WTC11 (cell line): ENCODE measurements around the gene SDHA. TPM values are rescaled to one million over a fixed set of nuclear protein-coding genes. Genes with fewer than 3 reads are reported as not detected.
"Not testable (repeated sequence)": the region's sequence is repeated elsewhere in the genome, so short reads cannot be mapped to it uniquely, and the experiment has no call there.

ENCODE experiments used
- ATAC-seq: fragments of 200-7000 bp; cut with Tn5 transposase; 2 replicates; pipeline ENCODE4 v1.10.0; 2021; ENCODE audit warnings: mild to moderate bottlenecking, moderate library complexity
- CTCF ChIA-PET: fragments of 300-600 bp; sonication (Branson Sonifier 250); formaldehyde crosslinking; loops from one replicate; lab custom pipeline; 2021; ENCODE audit warnings: antibody characterized with exemption; lab: Charles Lee
- POLR2A ChIA-PET: fragments of 350-600 bp; sonication (Branson Sonifier 250); formaldehyde crosslinking; loops from one replicate; lab custom pipeline; 2021; ENCODE audit warnings: antibody characterized with exemption; lab: Charles Lee
- DNase-seq: peaks from one replicate; pipeline ENCODE4 v3.0.0; 2021; ENCODE audit warnings: low spot score
- H3K27ac Mint-ChIP-seq: 2 replicates; pipeline ENCODE4 v1.8.0; 2021; ENCODE audit warnings: mixed read lengths
- H3K27me3 Mint-ChIP-seq: 2 replicates; pipeline ENCODE4 v1.8.0; 2021; ENCODE audit warnings: low read depth, mild to moderate bottlenecking, moderate library complexity, mixed read lengths
- H3K36me3 Mint-ChIP-seq: 2 replicates; pipeline ENCODE4 v1.8.0; 2021; ENCODE audit warnings: mixed read lengths
- H3K4me1 Mint-ChIP-seq: 2 replicates; pipeline ENCODE4 v1.8.0; 2022; ENCODE audit warnings: mixed read lengths
- H3K4me3 Mint-ChIP-seq: 2 replicates; pipeline ENCODE4 v1.8.0; 2021; ENCODE audit warnings: mild to moderate bottlenecking, moderate library complexity, mixed read lengths
- H3K9me3 Mint-ChIP-seq: 2 replicates; pipeline ENCODE4 v1.8.0; 2021; ENCODE audit warnings: mixed read lengths
- ATF3 ChIP-seq: sonication (generic); formaldehyde crosslinking; conservative IDR thresholded peaks from 2 replicates; pipeline ENCODE4 v1.8.1; 2022; ENCODE audit warnings: mild to moderate bottlenecking, missing genetic modification reagents
- CTCF ChIP-seq: fragments of 200-600 bp; IDR thresholded peaks from 2 replicates; pipeline ENCODE4 v1.8.0; 2022; ENCODE audit warnings: antibody characterized with exemption
- ELF4 ChIP-seq: sonication (generic); formaldehyde crosslinking; IDR thresholded peaks from 2 replicates; pipeline ENCODE4 v1.8.1; 2022; ENCODE audit warnings: low read depth, mild to moderate bottlenecking, moderate library complexity, missing genetic modification reagents
- MAX ChIP-seq: sonication (generic); formaldehyde crosslinking; IDR thresholded peaks from 2 replicates; pipeline ENCODE4 v1.8.0; 2022; ENCODE audit warnings: mild to moderate bottlenecking, missing genetic modification reagents
- MLX ChIP-seq: sonication (generic); formaldehyde crosslinking; IDR thresholded peaks from 2 replicates; pipeline ENCODE4 v1.8.1; 2023; ENCODE audit warnings: mild to moderate bottlenecking, missing genetic modification reagents, moderate library complexity
- NFATC4 ChIP-seq: fragments of 250-450 bp; sonication (Bioruptor Pico); IDR thresholded peaks from 2 replicates; pipeline ENCODE4 v1.9.0; 2021; ENCODE audit warnings: mild to moderate bottlenecking
- RELA ChIP-seq: sonication (generic); formaldehyde crosslinking; IDR thresholded peaks from 2 replicates; pipeline ENCODE4 v1.8.1; 2022; ENCODE audit warnings: missing genetic modification reagents, mild to moderate bottlenecking, borderline replicate concordance
- SMAD4 ChIP-seq: sonication (generic); formaldehyde crosslinking; IDR thresholded peaks from 2 replicates; pipeline ENCODE4 v1.8.0; 2022; ENCODE audit warnings: mild to moderate bottlenecking, missing genetic modification reagents
- ZNF263 ChIP-seq: sonication (generic); formaldehyde crosslinking; IDR thresholded peaks from 2 replicates; pipeline ENCODE4 v1.8.1; 2022; ENCODE audit warnings: low read depth, mild to moderate bottlenecking, moderate library complexity, missing genetic modification reagents
- ZNF396 ChIP-seq: fragments of 250-450 bp; sonication (Bioruptor Pico); IDR thresholded peaks from 2 replicates; pipeline ENCODE4 v1.8.0; 2021; ENCODE audit warnings: mild to moderate bottlenecking, moderate library complexity, borderline replicate concordance
- total RNA-seq: library from RNA; stranded (reverse); gene quantifications from 3 replicates; pipeline ENCODE4 v1.2.3, GENCODE V29; 2021
- TF ChIP-seq, protein P1 (sequence below): sonication (generic); formaldehyde crosslinking; IDR thresholded peaks from 2 replicates; pipeline ENCODE4 v1.8.0; 2022; ENCODE audit warnings: missing genetic modification reagents
- TF ChIP-seq, protein P2 (sequence below): fragments of 250-450 bp; sonication (Bioruptor Pico); IDR thresholded peaks from 2 replicates; pipeline ENCODE4 v1.9.0; 2021; ENCODE audit warnings: mild to moderate bottlenecking

Gene SDHA
- total RNA-seq, 1 experiment from 2014 or later: 145 TPM

DNA sequence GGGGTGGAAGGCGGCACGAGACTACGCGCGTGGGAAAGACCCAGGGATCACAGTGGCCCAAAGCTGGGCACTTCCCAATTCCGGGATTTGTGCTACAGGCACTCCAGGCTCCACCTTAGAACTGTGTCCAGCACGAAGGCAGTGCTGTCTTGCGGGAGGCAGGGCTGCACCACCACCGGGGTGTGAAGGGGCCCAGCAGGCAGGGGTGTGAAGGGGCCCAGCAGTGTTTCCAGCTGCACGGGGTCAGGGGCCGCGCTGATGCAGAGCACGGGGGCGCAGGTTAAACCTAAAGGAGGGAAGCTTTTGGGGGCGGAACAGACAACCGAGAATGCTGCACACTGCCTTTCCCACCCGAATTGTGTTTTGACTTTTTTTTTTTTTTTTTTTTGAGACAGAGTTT, 52.2 kb downstream of the SDHA start:
- no peak for DNase-seq
- peaks cover 3% of the 10 kb centered on the region for H3K27me3 Mint-ChIP-seq
- POLR2A ChIA-PET: interaction anchor here (0.6 to 1.6 kb wide), 4 partner anchors 40 to 80 kb away, joined by 4 to 6 read pairs (median 6); partner anchors contain the start of genes CCDC127 and SDHA

GRCh38 chr5:271828-272167, 53.7 kb downstream of the SDHA start:
- ChIA-PET CTCF (interaction anchor here (0.9 to 1.6 kb wide), 6 partner anchors 45 to 175 kb away, joined by 3 to 12 read pairs (median 7); partner anchors contain the start of genes CCDC127 and SDHA), POLR2A (interaction anchor here (1.2 to 1.3 kb wide), 2 partner anchors 14 to 52 kb away, joined by 3 to 8 read pairs; no protein-coding TSS in a partner anchor)
- Mint-ChIP-seq H3K4me1 (peaks cover 24% of the 10 kb centered on the region), H3K36me3 (peaks cover 32% of the 10 kb centered on the region), H3K4me3 (peak overlapping the region; percentile 88)
- not testable (repeated sequence) for H3K27me3 Mint-ChIP-seq, H3K9me3 Mint-ChIP-seq, H3K27ac Mint-ChIP-seq, ATAC-seq, DNase-seq

More for the DNA sequence above, 52.2 kb downstream of the SDHA start:
- peaks cover 27% of the 10 kb centered on the region for H3K36me3 Mint-ChIP-seq
- CTCF ChIA-PET: interaction anchor here (1.2 to 1.6 kb wide), 4 partner anchors 38 to 82 kb away, joined by 4 to 12 read pairs (median 8); partner anchors contain the start of genes CCDC127 and SDHA
- TF ChIP-seq ELF4 (no peak), ATF3 (CRISPR knock-in tag) (no peak), ZNF396 (no peak), CTCF (no peak), SMAD4 (CRISPR knock-in tag) (no peak), RELA (CRISPR knock-in tag) (no peak), ZNF263 (CRISPR knock-in tag) (no peak), MAX (CRISPR knock-in tag) (no peak), MLX (CRISPR knock-in tag) (no peak), NFATC4 (CRISPR knock-in tag) (no peak)
- TF ChIP-seq, protein P1, sequence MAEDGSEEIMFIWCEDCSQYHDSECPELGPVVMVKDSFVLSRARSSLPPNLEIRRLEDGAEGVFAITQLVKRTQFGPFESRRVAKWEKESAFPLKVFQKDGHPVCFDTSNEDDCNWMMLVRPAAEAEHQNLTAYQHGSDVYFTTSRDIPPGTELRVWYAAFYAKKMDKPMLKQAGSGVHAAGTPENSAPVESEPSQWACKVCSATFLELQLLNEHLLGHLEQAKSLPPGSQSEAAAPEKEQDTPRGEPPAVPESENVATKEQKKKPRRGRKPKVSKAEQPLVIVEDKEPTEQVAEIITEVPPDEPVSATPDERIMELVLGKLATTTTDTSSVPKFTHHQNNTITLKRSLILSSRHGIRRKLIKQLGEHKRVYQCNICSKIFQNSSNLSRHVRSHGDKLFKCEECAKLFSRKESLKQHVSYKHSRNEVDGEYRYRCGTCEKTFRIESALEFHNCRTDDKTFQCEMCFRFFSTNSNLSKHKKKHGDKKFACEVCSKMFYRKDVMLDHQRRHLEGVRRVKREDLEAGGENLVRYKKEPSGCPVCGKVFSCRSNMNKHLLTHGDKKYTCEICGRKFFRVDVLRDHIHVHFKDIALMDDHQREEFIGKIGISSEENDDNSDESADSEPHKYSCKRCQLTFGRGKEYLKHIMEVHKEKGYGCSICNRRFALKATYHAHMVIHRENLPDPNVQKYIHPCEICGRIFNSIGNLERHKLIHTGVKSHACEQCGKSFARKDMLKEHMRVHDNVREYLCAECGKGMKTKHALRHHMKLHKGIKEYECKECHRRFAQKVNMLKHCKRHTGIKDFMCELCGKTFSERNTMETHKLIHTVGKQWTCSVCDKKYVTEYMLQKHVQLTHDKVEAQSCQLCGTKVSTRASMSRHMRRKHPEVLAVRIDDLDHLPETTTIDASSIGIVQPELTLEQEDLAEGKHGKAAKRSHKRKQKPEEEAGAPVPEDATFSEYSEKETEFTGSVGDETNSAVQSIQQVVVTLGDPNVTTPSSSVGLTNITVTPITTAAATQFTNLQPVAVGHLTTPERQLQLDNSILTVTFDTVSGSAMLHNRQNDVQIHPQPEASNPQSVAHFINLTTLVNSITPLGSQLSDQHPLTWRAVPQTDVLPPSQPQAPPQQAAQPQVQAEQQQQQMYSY (CRISPR knock-in tag): no peak
- TF ChIP-seq, protein P2, sequence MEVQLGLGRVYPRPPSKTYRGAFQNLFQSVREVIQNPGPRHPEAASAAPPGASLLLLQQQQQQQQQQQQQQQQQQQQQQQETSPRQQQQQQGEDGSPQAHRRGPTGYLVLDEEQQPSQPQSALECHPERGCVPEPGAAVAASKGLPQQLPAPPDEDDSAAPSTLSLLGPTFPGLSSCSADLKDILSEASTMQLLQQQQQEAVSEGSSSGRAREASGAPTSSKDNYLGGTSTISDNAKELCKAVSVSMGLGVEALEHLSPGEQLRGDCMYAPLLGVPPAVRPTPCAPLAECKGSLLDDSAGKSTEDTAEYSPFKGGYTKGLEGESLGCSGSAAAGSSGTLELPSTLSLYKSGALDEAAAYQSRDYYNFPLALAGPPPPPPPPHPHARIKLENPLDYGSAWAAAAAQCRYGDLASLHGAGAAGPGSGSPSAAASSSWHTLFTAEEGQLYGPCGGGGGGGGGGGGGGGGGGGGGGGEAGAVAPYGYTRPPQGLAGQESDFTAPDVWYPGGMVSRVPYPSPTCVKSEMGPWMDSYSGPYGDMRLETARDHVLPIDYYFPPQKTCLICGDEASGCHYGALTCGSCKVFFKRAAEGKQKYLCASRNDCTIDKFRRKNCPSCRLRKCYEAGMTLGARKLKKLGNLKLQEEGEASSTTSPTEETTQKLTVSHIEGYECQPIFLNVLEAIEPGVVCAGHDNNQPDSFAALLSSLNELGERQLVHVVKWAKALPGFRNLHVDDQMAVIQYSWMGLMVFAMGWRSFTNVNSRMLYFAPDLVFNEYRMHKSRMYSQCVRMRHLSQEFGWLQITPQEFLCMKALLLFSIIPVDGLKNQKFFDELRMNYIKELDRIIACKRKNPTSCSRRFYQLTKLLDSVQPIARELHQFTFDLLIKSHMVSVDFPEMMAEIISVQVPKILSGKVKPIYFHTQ (CRISPR knock-in tag): no peak
- peak overlapping the region; percentile 85 for H3K4me3 Mint-ChIP-seq
- no peaks in the 10 kb centered on the region for H3K9me3 Mint-ChIP-seq
- no peak for ATAC-seq
- peak overlapping the region; percentile 78; the same call in 1 of the 2 replicates for H3K27ac Mint-ChIP-seq
- peaks cover 24% of the 10 kb centered on the region for H3K4me1 Mint-ChIP-seq

- H3K27me3 Mint-ChIP-seq, ATAC-seq: not testable (repeated sequence)
- POLR2A ChIA-PET: interaction anchor here (0.6 kb wide), 1 partner anchor 175 kb away, joined by 4 read pairs; no protein-coding TSS in a partner anchor
Observed at GRCh38 chr5:273091-273490, 55.0 kb downstream of the SDHA start.

GRCh38 chr5:273491-273890, 55.4 kb downstream of the SDHA start:
- Mint-ChIP-seq H3K27ac (peak overlapping the region; percentile 64), H3K4me1 (peaks cover 24% of the 10 kb centered on the region), H3K36me3 (peaks cover 32% of the 10 kb centered on the region), H3K4me3 (peak overlapping the region; percentile 88)
- DNase-seq, ATAC-seq, CTCF ChIA-PET, H3K9me3 Mint-ChIP-seq, POLR2A ChIA-PET, H3K27me3 Mint-ChIP-seq: not testable (repeated sequence)

More at GRCh38 chr5:273091-273490, 55.0 kb downstream of the SDHA start:
- Mint-ChIP-seq H3K36me3 (peaks cover 32% of the 10 kb centered on the region), H3K4me1 (peaks cover 24% of the 10 kb centered on the region), H3K4me3 (peak overlapping the region; percentile 88), H3K27ac (peak overlapping the region; percentile 64)
- H3K9me3 Mint-ChIP-seq, DNase-seq, CTCF ChIA-PET: not testable (repeated sequence)

DNA sequence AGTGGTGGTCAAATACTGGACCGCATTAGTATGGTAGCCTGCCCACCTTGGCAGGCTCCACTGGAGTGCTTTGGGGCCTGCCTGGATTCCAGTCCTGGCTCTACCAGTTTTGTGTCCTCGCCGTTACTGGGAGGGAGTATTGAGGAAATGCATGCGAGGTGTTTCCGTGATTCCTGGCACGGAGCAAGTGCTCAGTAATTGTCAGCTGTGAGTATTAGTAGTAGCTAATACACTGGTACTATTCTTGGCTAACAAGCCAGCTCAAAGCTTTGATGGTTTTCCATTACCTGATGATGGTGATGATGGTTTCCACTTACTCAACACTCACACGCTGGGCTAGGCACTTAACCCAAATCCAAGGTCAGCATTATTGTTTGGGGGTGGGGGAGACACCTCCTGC, 56.2 kb downstream of the SDHA start:
- H3K27ac Mint-ChIP-seq, CTCF ChIA-PET, DNase-seq, H3K27me3 Mint-ChIP-seq, ATAC-seq, H3K4me3 Mint-ChIP-seq, POLR2A ChIA-PET, H3K9me3 Mint-ChIP-seq: not testable (repeated sequence)
- Mint-ChIP-seq H3K4me1 (peaks cover 24% of the 10 kb centered on the region), H3K36me3 (peaks cover 36% of the 10 kb centered on the region)
